ENCODE data around the gene FBN2. TPM values are rescaled to one million over a fixed set of nuclear protein-coding genes. Genes with fewer than 3 reads are reported as not detected.

FBN2 gene
- total RNA-seq, 1 experiment from 2014 or later, result 1.6 TPM

DNA sequence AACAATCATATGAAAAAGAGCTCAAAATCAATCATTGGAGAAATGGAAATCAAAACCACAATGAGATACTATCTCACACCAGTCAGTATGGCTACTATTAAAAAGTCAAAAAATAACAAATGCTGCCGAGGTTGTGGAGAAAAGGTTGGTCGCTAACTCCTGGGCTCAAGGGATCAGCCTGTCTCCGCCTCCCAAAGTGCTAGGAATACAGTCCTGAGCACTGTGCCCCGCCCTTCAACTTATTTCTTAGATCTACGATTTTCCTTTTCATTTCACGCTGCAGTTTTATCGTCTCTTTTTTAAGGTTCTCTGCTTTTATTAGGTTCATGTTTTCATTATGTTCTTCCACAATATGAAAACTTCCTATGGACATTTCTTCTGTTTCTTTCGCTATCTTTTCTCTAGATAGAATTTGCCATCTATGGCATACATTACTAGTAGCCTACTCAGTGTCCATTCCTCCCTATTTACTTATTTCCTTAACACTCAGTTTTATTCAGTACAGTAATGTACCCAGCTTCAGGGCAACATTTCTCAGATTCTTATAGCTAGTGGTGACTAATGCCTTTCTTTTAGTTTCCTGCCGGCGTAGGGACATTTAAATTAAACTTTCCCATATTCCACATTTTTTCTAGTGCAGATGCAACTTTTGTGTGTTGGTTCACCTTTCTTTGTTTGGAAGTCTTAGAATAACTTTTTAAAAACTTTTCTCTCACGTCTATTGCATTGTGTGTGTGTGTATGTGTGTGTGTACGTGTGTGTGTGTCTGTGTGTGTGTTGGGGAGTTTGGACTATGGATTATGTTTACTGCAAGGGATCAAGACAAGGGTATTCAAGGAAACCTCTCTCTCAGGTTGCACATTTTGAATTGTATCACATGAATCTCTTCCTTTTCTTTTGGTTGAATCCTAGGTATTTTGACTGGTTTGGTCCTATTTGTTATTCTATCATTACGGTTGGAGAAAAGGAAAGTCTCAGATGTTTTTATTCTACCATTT, 21.6 kb upstream of the FBN2 start:
- no peaks in the 10 kb centered on the region for H3K27me3 ChIP-seq (replicated peaks; ENCODE audit: insufficient read depth, low read depth, low read length, poor library complexity)
- H3K4me1 ChIP-seq (ENCODE audit: insufficient read depth, low read length, poor library complexity, severe bottlenecking), result no peaks in the 10 kb centered on the region
- H3K36me3 ChIP-seq (ENCODE audit: insufficient read depth, low read length, poor library complexity, severe bottlenecking), result no peaks in the 10 kb centered on the region

DNA sequence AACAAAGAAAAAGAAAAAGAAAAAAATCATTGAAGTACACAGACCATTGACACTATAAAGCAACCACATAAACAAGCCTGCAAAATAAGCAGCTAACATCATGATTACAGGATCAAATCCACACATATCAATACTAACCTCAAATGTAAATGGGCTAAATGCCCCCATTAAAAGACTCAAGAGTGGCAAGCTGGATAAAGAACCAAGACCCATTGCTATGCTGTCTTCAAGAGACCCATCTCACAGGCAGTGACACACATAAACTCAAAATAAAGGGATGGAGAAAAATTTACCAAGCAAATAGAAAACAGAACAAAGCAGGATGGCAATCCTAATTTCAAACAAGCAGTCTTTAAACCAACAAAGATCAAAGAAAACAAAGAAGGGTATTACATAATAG, 15.7 kb upstream of the FBN2 start:
- TF ChIP-seq, protein P1, sequence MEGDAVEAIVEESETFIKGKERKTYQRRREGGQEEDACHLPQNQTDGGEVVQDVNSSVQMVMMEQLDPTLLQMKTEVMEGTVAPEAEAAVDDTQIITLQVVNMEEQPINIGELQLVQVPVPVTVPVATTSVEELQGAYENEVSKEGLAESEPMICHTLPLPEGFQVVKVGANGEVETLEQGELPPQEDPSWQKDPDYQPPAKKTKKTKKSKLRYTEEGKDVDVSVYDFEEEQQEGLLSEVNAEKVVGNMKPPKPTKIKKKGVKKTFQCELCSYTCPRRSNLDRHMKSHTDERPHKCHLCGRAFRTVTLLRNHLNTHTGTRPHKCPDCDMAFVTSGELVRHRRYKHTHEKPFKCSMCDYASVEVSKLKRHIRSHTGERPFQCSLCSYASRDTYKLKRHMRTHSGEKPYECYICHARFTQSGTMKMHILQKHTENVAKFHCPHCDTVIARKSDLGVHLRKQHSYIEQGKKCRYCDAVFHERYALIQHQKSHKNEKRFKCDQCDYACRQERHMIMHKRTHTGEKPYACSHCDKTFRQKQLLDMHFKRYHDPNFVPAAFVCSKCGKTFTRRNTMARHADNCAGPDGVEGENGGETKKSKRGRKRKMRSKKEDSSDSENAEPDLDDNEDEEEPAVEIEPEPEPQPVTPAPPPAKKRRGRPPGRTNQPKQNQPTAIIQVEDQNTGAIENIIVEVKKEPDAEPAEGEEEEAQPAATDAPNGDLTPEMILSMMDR (conservative IDR thresholded peaks at IDR 0.05; ENCODE audit: low read depth, low read length), result no peak
- Histone ChIP-seq H3K4me3 (ENCODE audit: low read depth, low read length, poor library complexity, severe bottlenecking) (no peak overlapping the region), H3K9me3 (ENCODE audit: low read depth, low read length, poor library complexity, severe bottlenecking) (no peaks in the 10 kb centered on the region), H3K27ac (ENCODE audit: low read depth, low read length, poor library complexity, severe bottlenecking) (no peak overlapping the region), H3K27me3 (replicated peaks; ENCODE audit: insufficient read depth, low read depth, low read length, poor library complexity) (no peaks in the 10 kb centered on the region), H3K4me1 (ENCODE audit: insufficient read depth, low read length, poor library complexity, severe bottlenecking) (no peaks in the 10 kb centered on the region), H3K36me3 (ENCODE audit: insufficient read depth, low read length, poor library complexity, severe bottlenecking) (no peaks in the 10 kb centered on the region)
- DNase-seq (ENCODE audit: low spot score), result no peak
- ChIA-PET CTCF (no interaction called here), POLR2A (ENCODE audit: low non-redundant PET) (no interaction called here)
- intact Hi-C loops (cut with micrococcal nuclease; ENCODE audit: unreplicated experiment), result no loop called here
- BruUV-seq (replicated peaks), result no TSS peak

More for the DNA sequence above, 21.6 kb upstream of the FBN2 start:
- Histone ChIP-seq H3K9me3 (ENCODE audit: low read depth, low read length, poor library complexity, severe bottlenecking) (peaks cover 5% of the 10 kb centered on the region), H3K27ac (ENCODE audit: low read depth, low read length, poor library complexity, severe bottlenecking) (no peak overlapping the region), H3K4me3 (ENCODE audit: low read depth, low read length, poor library complexity, severe bottlenecking) (no peak overlapping the region)
- ChIA-PET POLR2A (ENCODE audit: low non-redundant PET) (no interaction called here), CTCF (no interaction called here)
- intact Hi-C loops (cut with micrococcal nuclease; ENCODE audit: unreplicated experiment), result no loop called here
- no TSS peak for BruUV-seq (replicated peaks)
- TF ChIP-seq, protein P1 (conservative IDR thresholded peaks at IDR 0.05; ENCODE audit: low read depth, low read length), result no peak
- TF ChIP-seq EZH2 (IDR thresholded peaks at IDR 0.05; ENCODE audit: borderline replicate concordance, low read depth, low read length, poor library complexity, severe bottlenecking), result no peak
- DNase-seq (ENCODE audit: low spot score), result no peak

DNA sequence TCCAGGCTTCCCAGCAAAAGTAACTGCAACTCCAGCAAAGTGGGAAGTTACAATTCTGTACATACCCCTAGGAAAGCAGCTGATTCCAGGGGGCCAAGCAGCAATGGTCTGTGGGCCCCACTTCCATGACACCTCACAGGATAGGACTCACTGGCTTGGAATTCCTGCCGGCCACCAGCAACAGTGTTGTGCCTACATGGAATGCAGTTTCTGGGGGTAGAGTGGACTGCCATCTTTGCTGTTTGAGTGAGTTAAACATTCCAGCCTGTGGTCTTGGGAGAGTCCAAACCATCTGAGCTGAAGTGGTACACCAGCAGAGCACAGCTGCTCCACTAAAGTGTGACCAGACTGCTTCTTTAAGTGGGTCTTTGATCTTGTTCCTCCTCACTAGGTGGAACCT, 13.4 kb upstream of the FBN2 start:
- ChIA-PET CTCF (no interaction called here), POLR2A (ENCODE audit: low non-redundant PET) (no interaction called here)
- Histone ChIP-seq H3K27me3 (replicated peaks; ENCODE audit: insufficient read depth, low read depth, low read length, poor library complexity) (no peaks in the 10 kb centered on the region), H3K36me3 (ENCODE audit: insufficient read depth, low read length, poor library complexity, severe bottlenecking) (no peaks in the 10 kb centered on the region), H3K4me3 (ENCODE audit: low read depth, low read length, poor library complexity, severe bottlenecking) (no peak overlapping the region), H3K4me1 (ENCODE audit: insufficient read depth, low read length, poor library complexity, severe bottlenecking) (no peaks in the 10 kb centered on the region), H3K9me3 (ENCODE audit: low read depth, low read length, poor library complexity, severe bottlenecking) (no peaks in the 10 kb centered on the region), H3K27ac (ENCODE audit: low read depth, low read length, poor library complexity, severe bottlenecking) (no peak overlapping the region)
- TF ChIP-seq, protein P1 (conservative IDR thresholded peaks at IDR 0.05; ENCODE audit: low read depth, low read length), result no peak
- TF ChIP-seq EZH2 (IDR thresholded peaks at IDR 0.05; ENCODE audit: borderline replicate concordance, low read depth, low read length, poor library complexity, severe bottlenecking), result no peak
- intact Hi-C loops (cut with micrococcal nuclease; ENCODE audit: unreplicated experiment), result no loop called here
- BruUV-seq (replicated peaks), result no TSS peak
- no peak for DNase-seq (ENCODE audit: low spot score)

Data from A673 (cell line).